ENCODE data around the gene FRMPD4. TPM values are rescaled to one million over a fixed set of nuclear protein-coding genes. Genes with fewer than 3 reads are reported as not detected.

The FRMPD4 gene
- total RNA-seq, 1 experiment from 2014 or later = 0.24 TPM

DNA sequence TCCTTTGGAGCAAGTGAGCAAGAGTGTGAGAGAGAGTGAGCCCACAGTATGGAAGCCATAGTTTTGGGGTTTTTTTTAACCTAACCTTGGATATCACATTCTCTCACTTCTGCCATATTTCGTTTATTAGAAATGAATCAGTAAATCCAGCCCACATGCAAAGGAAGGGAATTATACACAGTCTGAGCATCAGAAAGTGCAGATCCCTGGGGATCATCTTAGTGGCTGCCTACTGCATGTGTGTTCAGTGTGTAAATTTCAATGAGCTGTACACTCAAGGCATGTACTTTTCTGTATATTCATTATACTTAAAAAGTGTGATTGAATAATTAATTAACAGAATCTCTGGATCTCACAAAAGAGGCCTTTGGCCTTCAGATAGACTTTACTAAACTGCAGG is 519.2 kb downstream of the FRMPD4 start:
- Mint-ChIP-seq H3K4me3 (no peak overlapping the region), H3K27ac (no peak overlapping the region), H3K9me3 (peaks cover 55 to 58% of the 10 kb centered on the region in 2 experiments), H3K36me3 (ENCODE audit: insufficient read depth in 1 of 3, low read depth in 3 of 3) (no peaks in the 10 kb centered on the region), H3K4me1 (no peaks in the 10 kb centered on the region), H3K27me3 (ENCODE audit: low read depth) (no peaks in the 10 kb centered on the region)
- Histone ChIP-seq H3K23me2 (ENCODE audit: insufficient read length, low read depth, low read length, poor library complexity, severe bottlenecking) (no peaks in the 10 kb centered on the region), H2BK5ac (ENCODE audit: insufficient read length, low read length) (no peak overlapping the region), H3K56ac (ENCODE audit: insufficient read length, low read depth, low read length) (no peak overlapping the region), H3K27ac (ENCODE audit: insufficient read length, low read depth, low read length) (no peak overlapping the region), H4K20me1 (ENCODE audit: control insufficient read depth, insufficient read depth, insufficient read length) (no peaks in the 10 kb centered on the region), H3K4me1 (ENCODE audit: insufficient read depth, low read length) (no peaks in the 10 kb centered on the region), H2BK12ac (ENCODE audit: insufficient read length, low read depth, low read length) (no peak overlapping the region), H3K4ac (ENCODE audit: low read depth, low read length) (no peak overlapping the region), H2BK15ac (ENCODE audit: low read depth, low read length) (no peak overlapping the region), H4K91ac (ENCODE audit: insufficient read length, low read depth, low read length) (no peak overlapping the region), H4K8ac (replicated peaks; ENCODE audit: insufficient read length, low read depth, low read length) (no peak overlapping the region), H3K27me3 (ENCODE audit: insufficient read depth, low read length) (no peaks in the 10 kb centered on the region), H2BK20ac (ENCODE audit: low read depth, low read length, poor library complexity, severe bottlenecking) (no peak overlapping the region), H2BK120ac (ENCODE audit: low read depth, low read length, poor library complexity, severe bottlenecking) (no peak overlapping the region), H2AFZ (ENCODE audit: low read length) (no peak overlapping the region), H4K5ac (ENCODE audit: insufficient read length, low read depth, low read length) (no peak overlapping the region), H3K9me3 (ENCODE audit: control insufficient read depth, low read depth, low read length) (no peaks in the 10 kb centered on the region), H3T11ph (ENCODE audit: low read length) (no peak overlapping the region), H3K4me2 (ENCODE audit: insufficient read depth, insufficient read length, low read length) (no peak overlapping the region), H3K79me2 (ENCODE audit: insufficient read depth, low read length) (no peaks in the 10 kb centered on the region), H3K23ac (ENCODE audit: insufficient read length, low read depth, low read length) (no peak overlapping the region), H2AK5ac (ENCODE audit: insufficient read length, low read length) (no peak overlapping the region), H3K18ac (ENCODE audit: insufficient read length, low read depth, low read length) (no peak overlapping the region), H3K14ac (ENCODE audit: insufficient read depth, low read length) (no peak overlapping the region), H3K79me1 (ENCODE audit: insufficient read depth, low read depth, low read length, poor library complexity, severe bottlenecking) (no peaks in the 10 kb centered on the region), H3K9ac (ENCODE audit: extremely low read depth, insufficient read length, low read length) (no peak overlapping the region)
- TF ChIP-seq, protein P1, sequence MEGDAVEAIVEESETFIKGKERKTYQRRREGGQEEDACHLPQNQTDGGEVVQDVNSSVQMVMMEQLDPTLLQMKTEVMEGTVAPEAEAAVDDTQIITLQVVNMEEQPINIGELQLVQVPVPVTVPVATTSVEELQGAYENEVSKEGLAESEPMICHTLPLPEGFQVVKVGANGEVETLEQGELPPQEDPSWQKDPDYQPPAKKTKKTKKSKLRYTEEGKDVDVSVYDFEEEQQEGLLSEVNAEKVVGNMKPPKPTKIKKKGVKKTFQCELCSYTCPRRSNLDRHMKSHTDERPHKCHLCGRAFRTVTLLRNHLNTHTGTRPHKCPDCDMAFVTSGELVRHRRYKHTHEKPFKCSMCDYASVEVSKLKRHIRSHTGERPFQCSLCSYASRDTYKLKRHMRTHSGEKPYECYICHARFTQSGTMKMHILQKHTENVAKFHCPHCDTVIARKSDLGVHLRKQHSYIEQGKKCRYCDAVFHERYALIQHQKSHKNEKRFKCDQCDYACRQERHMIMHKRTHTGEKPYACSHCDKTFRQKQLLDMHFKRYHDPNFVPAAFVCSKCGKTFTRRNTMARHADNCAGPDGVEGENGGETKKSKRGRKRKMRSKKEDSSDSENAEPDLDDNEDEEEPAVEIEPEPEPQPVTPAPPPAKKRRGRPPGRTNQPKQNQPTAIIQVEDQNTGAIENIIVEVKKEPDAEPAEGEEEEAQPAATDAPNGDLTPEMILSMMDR (conservative IDR thresholded peaks at IDR 0.05) = no peak
- WGBS (ENCODE audit: extremely low coverage, insufficient read length, low lambda C conversion rate) = no CpG with 5 or more reads among the region's 1 CpG
- DNase-seq = no peak

Measured in H9 (cell line).